GM12873 (cell line): ENCODE results near the gene PNP.
A peak's percentile ranks its signal among the peaks of the same experiment; 100 is the strongest.

ENCODE experiments used
- CTCF ChIP-seq: IDR thresholded peaks from 2 replicates; pipeline ENCODE4 v1.5.1; 2012; ENCODE audit warnings: low read depth, mild to moderate bottlenecking, moderate library complexity, low read length, control low read depth; ENCODE audit not compliant: insufficient read depth; ENCODE audit errors: missing control alignments

The PNP gene

GRCh38 chr14:20469242-20469889, at the start of gene PNP:
Gene PNP, plus strand, starts transcription at chr14:20469406. Its CDS starts 119 bp downstream, at chr14:20469525.
- TF ChIP-seq CTCF, result no peak

- peak; percentile 16 for TF ChIP-seq CTCF
Measured at GRCh38 chr14:20419419-20419818, 49.8 kb upstream of the PNP start.

- TF ChIP-seq CTCF, result no peak
Measured at GRCh38 chr14:20421267-20421666, 47.9 kb upstream of the PNP start.

- TF ChIP-seq CTCF, result no peak
Measured at GRCh38 chr14:20422886-20423285, 46.3 kb upstream of the PNP start.

GRCh38 chr14:20424851-20425250, 44.4 kb upstream of the PNP start:
- no peak for TF ChIP-seq CTCF

DNA sequence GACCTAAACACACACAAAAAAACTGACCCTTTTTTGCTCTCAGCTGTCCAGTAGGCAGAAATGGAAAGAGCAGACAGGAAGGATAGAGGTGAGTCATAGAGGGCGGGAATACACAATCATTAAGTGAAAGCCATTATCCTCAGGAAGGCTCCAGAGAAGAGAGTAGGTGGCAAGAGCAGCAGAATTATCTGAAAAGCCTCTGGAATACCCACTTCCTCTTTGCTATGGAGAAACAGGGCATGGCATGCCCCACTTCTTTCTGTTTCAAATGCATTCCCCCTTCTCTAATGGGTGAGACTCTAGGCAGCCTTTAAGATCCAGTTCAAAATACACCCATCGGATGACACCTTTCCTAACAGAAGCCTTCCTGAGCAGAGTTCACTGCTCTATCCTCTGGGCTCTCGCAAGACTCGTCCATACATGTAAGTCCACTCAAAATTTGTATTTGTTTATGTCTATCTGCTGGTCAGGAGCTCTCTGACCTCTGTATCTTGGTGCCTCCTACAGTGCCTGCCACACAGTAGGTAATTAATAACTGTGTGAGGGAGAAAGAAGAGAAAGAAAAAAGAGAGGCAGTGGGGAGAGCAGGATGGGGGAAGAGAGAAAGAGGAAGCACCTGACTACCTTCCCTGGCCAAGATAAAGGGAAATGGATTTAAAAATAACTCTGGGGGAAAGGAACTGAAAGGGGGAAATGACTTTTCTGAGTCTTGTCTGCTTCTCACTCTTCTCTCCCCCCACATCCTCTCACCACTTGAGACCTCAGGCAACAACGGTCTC, 41.8 kb upstream of the PNP start:
- TF ChIP-seq CTCF, result no peak

DNA sequence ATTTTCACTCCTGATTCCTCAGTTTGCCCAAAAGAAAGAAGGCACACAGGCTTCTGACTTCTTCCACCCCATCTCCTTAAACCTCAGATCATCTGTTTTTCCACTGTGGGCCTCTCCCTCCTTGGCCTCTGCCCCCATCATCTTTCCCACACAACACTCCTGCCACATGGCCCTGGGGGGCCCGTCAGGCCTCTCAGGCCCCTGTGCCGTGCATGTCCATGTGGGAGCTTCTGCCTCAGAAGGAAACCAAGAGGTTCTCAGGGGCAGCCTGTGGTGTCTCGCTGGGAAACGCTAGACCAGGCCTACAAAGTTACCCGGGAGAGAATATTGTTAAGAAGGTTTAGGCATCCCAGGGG, 41.2 kb upstream of the PNP start:
- no peak for TF ChIP-seq CTCF
